SKM-1 (cell line): ENCODE data around the gene HIVEP1.

Experiments used
- DNase-seq: peaks from one replicate; lab custom pipeline; 2025; ENCODE audit not compliant: unreplicated experiment; lab: John Stamatoyannopoulos, UW

HIVEP1 gene

GRCh38 chr6:12017263-12017662 is 5.2 kb downstream of the HIVEP1 start:
- DNase-seq = no peak

DNA sequence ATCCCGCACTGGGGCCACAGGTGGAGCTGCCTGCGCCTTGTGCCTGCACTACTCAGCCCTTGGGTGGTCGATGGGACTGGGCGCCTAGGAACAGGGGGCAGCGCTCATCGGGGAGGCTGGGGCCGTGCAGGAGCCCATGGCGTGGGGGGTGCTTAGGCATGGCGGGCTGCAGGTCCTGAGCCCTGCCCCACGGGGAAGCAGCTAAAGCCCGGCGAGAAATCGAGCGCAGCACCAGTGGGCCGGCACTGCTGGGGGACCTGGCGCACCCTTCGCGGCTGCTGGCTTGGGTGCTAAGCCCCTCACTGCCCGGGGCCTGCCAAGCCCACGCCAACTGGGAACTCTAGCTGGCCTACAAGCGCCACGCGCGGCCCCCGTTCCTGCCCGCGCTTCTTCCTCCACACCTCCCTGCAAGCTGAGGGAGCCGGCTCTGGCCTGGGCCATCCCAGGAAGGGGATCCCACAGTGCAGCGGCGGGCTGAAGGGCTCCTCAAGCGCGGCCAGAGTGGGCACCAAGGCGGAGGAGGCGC is 5.8 kb downstream of the HIVEP1 start:
- no peak for DNase-seq

- DNase-seq = no peak
These were observed 8.2 kb downstream of the HIVEP1 start for GRCh38 chr6:12020187-12020791.

DNA sequence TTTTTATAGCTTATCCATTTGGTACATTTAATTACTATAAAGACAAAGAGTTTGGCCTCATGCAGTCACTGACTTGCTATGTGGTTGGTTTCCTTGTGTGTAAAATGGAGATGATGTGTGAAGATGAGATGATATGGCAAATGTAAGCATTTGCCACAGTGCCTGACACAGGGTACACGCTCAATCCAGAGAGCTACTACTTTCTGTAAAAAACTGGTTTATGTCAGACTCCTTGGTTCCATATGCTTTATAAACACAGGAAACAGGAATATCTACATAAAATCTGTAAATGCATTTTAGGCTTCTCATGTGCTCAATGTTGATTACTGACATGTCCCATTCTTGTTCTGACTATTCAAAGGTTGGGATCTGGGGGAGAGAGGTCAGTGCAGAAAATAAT is 10.4 kb downstream of the HIVEP1 start:
- no peak for DNase-seq

- no peak for DNase-seq
These were observed 10.9 kb downstream of the HIVEP1 start for GRCh38 chr6:12022953-12023388.

DNA sequence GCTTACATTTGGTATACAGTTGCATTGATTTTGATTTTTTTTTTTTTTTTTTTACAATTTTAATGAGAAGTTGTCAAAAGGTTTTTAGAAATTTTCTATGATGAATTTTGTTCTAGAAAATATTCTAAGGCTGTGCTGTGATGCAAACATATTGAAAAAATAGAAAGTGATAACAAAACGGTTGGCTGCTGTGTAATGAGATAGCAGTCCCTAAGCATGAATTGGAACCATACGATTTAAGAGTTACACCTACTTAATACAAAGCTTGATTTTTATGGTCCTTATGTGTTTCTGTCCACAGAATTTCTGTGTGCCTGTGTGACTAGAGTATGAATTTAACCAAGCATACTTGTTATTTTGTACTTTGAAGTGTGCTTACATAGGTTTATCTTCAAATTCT is 12.1 kb downstream of the HIVEP1 start:
- no peak for DNase-seq

DNA sequence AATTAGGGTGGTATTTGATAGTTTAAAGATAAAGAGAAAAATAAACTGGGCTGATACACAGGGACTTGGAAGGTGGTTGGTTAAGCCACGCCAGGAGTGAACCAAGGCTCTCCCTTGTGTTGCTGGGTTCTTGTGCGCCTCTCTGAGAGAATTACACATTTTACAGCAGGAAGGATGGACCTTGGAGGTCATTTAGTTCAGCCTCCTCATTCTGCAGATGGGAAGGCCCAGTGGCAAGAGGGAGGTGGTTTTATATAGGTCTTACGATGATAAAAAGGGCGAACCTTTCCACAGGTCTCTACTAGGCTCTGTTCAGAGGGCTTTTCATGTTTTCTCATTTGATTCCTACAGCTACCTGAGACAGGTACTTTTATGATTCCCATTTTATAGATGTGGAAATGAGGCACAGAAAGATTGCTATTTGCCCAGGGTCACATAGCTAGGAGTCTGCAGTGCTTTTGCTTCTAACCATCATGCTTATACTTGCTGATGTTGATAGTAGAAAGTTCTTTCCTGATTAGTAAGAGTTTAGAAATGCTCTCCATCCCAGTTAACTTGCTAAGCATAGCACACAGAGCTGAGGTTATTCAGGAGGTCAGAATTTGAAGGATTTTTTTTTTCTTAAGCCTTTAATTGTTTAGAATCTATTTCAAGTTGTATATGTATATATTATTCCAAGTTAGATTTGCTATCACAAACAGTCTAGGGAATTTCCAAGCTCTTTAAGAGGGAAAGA is 12.8 kb downstream of the HIVEP1 start:
- DNase-seq = no peak

DNA sequence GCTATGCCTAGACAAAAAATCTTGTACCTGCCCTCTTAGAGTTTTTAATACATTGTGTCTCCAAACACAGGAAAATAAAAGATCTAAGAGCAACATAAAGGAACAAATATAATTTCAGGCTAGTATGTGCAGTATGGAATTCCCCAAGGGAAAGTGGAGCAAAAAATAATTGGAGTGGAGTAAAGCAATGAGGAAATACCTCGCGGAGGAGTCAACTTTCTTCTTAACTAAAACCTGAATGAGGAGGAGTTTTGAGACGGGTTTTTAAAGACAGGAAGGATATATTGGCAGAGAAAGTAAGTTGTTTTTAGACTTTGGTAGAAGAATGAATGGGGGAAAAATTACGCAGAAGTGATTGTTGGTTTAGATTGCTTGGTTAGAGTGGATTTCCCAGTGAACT is 14.0 kb downstream of the HIVEP1 start:
- DNase-seq = no peak

DNA sequence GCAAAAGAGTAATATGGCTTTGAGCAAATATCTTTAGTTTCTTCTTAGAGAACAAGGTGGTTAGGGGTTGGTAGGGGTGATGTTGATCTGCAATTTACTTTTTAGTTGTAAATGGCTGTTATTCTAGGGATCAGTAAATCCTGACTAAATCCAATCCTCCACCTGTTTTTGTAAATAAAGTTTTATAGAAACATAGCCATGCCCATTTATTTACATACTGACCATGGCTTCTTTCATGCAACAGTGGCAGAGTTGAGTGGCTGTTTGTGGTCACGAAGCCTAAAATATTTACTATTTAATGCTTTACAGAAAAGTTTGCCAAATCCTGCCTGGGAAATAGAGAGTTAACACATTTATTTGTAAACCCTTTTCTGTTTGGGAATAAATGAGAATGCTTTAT is 14.7 kb downstream of the HIVEP1 start:
- DNase-seq = no peak

- DNase-seq = no peak
These were observed 16.1 kb downstream of the HIVEP1 start for GRCh38 chr6:12028213-12028612.

DNA sequence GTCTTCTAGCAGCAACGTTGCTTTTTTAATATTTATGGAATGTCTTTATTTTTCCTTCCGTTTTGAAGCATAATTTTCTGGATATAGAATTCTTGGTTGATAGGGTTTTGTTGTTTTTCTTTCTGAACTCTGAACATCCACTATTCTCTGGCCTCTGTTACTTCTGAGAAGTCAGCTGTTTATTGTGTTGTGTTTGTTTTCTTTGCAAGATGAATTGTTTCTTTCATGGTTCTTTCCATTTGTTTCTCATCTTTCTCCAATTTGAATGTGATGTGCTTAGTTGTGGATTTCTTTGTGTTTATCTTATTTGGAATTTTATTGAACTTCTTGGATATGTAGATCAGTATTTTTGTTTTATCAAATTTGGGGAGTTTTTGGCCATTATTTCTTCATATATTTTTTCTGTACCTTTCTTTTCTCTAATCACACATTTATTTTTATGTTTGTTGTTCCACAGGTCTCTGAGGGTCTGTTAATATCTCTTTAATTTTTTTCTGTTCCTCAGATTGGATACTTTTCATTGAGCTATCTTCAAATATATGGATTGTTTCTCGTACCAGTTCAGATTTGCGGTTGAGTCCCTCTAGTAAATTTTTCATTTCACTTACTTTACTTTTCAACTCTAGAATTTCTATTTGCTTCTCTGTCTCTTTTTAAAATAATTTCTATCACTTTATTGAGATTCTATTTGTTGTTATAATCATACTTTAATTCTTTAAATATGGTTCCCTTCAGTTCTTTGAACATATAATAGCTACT is 18.0 kb downstream of the HIVEP1 start:
- no peak for DNase-seq

DNA sequence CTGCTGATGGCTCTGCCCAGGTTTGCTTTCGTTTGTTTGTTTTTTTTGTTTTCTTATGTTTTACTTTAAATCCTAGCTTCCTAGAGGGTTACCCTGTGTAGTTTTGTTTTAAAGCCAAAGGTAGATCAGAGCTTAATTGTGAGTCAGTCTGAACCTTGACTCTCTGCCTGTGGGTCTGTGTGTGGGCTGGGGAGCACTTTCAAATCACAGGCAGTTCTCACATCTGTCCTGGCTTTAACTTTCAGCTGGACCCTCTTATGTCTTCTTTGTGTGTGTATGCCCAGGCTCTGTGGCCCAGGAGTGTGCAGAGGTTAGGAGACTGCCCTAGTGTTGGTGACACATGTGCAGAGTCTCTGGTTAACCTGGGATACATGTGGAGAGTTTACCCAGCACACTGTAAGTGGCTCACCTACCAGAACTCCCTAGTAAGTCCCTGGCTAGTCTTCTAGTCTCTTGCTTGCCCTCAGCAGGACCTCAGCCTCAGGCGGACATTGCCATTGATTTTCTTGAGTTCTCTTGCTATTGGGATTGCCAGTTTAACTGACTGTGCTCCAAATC is 19.0 kb downstream of the HIVEP1 start:
- DNase-seq = no peak

- DNase-seq = no peak
These were observed 20.9 kb downstream of the HIVEP1 start for GRCh38 chr6:12032783-12033573.

DNA sequence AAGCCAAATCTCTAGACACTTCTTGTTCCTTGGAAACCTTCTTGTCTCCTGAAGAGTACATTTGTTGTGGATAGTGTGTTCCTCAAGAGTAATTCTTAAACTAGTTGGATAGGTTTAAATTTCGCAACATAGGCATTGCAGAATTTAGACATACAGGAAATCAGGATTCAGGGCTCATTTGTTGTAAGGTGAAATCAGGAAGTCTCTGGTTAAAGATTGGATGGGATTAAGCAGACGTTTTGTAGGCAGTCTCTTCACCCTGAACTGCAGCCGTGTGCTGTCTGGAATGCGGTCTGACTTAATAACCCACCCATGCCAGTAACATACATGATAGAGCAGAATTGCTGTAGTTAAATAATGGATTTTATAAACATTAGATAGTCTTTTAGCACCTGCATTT is 21.7 kb downstream of the HIVEP1 start:
- peak; percentile 28 for DNase-seq

- no peak for DNase-seq
These were observed 22.2 kb downstream of the HIVEP1 start for GRCh38 chr6:12034349-12034748.

- DNase-seq = no peak
These were observed 22.7 kb downstream of the HIVEP1 start for GRCh38 chr6:12034837-12035236.

GRCh38 chr6:12036766-12037165 is 24.7 kb downstream of the HIVEP1 start:
- no peak for DNase-seq

DNA sequence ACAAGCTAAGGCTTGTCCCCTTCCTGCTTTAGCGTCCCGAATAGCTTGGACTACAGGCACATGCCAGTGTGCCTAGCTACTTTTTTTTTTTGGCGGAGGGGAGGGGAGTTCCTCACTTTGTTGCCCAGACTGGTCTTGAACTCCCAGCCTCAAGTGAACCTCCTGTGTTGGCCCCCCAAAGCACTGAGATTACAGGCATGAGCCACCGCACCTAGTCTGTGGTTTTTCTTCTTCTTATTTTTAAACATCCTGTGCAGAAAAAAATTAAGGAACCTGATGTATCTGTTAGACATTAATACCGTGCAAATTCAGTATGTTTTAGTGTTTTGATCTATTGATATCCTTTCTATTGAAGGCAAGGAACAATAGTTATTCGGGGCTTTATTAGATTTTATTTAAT is 25.7 kb downstream of the HIVEP1 start:
- DNase-seq = no peak

- DNase-seq = no peak
These were observed 27.7 kb downstream of the HIVEP1 start for GRCh38 chr6:12039540-12040459.

DNA sequence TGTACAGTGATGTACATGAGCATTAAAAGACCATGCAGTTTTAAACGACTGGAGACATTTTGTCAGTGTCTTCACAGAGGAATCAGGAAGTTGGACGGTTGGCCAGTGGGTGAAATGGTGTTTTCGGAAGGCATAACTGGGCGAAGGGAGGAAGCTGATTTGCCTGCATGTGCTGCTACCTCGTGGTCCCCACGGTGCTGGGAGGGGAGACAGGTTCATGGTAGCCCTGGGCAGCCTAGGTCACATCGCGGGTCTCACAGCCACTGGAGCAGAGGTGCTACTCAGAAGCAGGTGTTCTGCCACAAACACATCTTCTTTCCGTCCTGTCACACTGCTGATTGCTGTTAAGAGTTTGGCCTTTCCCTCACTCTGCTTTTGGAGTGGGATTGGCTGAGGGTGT is 35.2 kb downstream of the HIVEP1 start:
- no peak for DNase-seq
